CD4-positive, alpha-beta memory T cell (primary cell): ENCODE data around the gene DCHS2. TPM values are rescaled to one million over a fixed set of nuclear protein-coding genes. Genes with fewer than 3 reads are reported as not detected.
"Not testable (repeated sequence)": the region's sequence is repeated elsewhere in the genome, so short reads cannot be mapped to it uniquely, and the experiment has no call there.

ENCODE experiments used
- CTCF ChIA-PET: fragments of 350-600 bp; sonication (Branson Sonifier 250); formaldehyde crosslinking; loops from one replicate; lab custom pipeline; 2021; ENCODE audit warnings: inconsistent platforms; ENCODE audit not compliant: partially characterized antibody; lab: Charles Lee
- POLR2A ChIA-PET: fragments of 350-600 bp; sonication (Branson Sonifier 250); formaldehyde crosslinking; loops from one replicate; lab custom pipeline; 2021; ENCODE audit not compliant: partially characterized antibody; lab: Charles Lee
- DNase-seq, 5 donors: peaks; one replicate each; pipeline versions ENCODE4 v3.0.0 to v3.0.0-alpha.2; 2020 to 2022; ENCODE audit warnings: mixed read lengths in 1 of 5
- H3K27ac ChIP-seq: one replicate; pipeline ENCODE4 v1.7.0; 2013; ENCODE audit warnings: low read depth, low read length
- H3K27me3 ChIP-seq: 2 replicates; pipeline ENCODE4 v1.7.0; 2013; ENCODE audit warnings: mild to moderate bottlenecking, low read length, moderate library complexity; ENCODE audit not compliant: insufficient read depth
- H3K36me3 ChIP-seq: 2 replicates; pipeline ENCODE4 v1.7.0; 2013; ENCODE audit warnings: mild to moderate bottlenecking, low read length, moderate library complexity; ENCODE audit not compliant: insufficient read depth
- H3K4me1 ChIP-seq: 2 replicates; pipeline ENCODE4 v1.7.0; 2013; ENCODE audit warnings: mild to moderate bottlenecking, low read length, moderate library complexity; ENCODE audit not compliant: insufficient read depth
- H3K4me3 ChIP-seq, 2 donors: one replicate each; pipeline ENCODE4 v1.7.0; 2013; ENCODE audit warnings: low read length in 2 of 2, mild to moderate bottlenecking in 1 of 2
- H3K9me3 ChIP-seq, 2 donors: one replicate each; pipeline ENCODE4 v1.7.0; 2013; ENCODE audit warnings: low read length in 2 of 2, control low read depth in 1 of 2; ENCODE audit not compliant: control insufficient read depth in 1 of 2
- H3K27ac Mint-ChIP-seq, 7 donors: one replicate each; pipeline ENCODE4 v1.8.0; 2020 to 2021; ENCODE audit warnings: mixed read lengths in 7 of 7, mild to moderate bottlenecking in 6 of 7, inconsistent platforms in 3 of 7, moderate library complexity in 3 of 7
- H3K27me3 Mint-ChIP-seq, 2 donors: one replicate each; pipeline ENCODE4 v1.8.0; 2020 to 2021; ENCODE audit warnings: mixed read lengths in 2 of 2
- H3K36me3 Mint-ChIP-seq, 2 donors: one replicate each; pipeline ENCODE4 v1.8.0; 2020 to 2021; ENCODE audit warnings: mixed read lengths in 2 of 2, inconsistent platforms in 1 of 2, mild to moderate bottlenecking in 1 of 2
- H3K4me1 Mint-ChIP-seq, 4 donors: one replicate each; pipeline ENCODE4 v1.8.0; 2020 to 2021; ENCODE audit warnings: mixed read lengths in 4 of 4, mild to moderate bottlenecking in 1 of 4
- H3K4me3 Mint-ChIP-seq, 8 donors: one replicate each; pipeline ENCODE4 v1.8.0; 2020 to 2021; ENCODE audit warnings: mixed read lengths in 8 of 8, mild to moderate bottlenecking in 7 of 8, moderate library complexity in 6 of 8, inconsistent platforms in 3 of 8
- H3K9me3 Mint-ChIP-seq, 8 donors: one replicate each; pipeline ENCODE4 v1.8.0; 2020 to 2021; ENCODE audit warnings: mixed read lengths in 8 of 8, mild to moderate bottlenecking in 5 of 8, inconsistent platforms in 3 of 8, moderate library complexity in 1 of 8
- intact Hi-C: fragments of 100-400 bp; cut with micrococcal nuclease; formaldehyde crosslinking; loops from one replicate; pipeline ENCODE4 v1.15.1; 2023
- polyA plus RNA-seq, 2 donors: library from polyadenylated mRNA; unstranded; fragments of 300-500 nt; fragmentation: Illumina TruSeq; gene quantifications; one replicate each; pipeline ENCODE4 v1.2.3, GENCODE V29; 2021
- total RNA-seq, 2 experiments: library from RNA; stranded (reverse); gene quantifications; one replicate each; pipeline ENCODE4 v1.2.3, GENCODE V29; 2021

DCHS2 gene
- total and polyA plus RNA-seq, 4 experiments from 2014 or later: 0.14 to 0.33 (median 0.17) TPM; not detected in 1

DNA sequence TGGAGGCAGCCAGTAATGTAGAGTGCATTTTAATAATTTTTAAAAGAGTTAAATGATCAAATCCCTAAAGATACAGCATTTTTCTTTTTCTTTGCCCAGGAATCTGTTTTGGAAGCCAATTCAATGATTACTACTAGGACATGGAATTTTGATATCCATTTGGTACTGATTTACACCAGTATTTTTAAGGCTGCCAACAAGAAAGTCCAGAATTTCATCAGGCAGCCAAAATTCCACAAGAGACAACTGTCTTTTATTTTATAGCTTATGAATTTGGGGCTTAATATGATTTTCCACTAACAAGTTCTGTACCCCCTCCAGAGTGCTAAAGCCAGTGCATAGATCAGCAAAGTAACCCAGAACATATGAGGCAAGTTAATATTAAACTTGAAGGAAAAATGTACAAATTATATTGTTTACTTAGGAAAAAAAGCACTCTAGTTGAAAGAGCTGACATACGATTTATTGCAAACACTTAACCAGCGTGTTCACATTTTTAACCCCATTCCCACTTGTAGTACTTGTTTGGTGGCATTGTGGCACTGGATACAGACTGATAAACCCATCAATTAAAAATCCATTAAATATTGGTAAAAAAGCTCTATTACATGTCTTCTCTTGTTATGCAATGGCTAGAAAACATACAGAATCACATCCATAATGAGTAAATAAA, 259.7 kb downstream of the DCHS2 start:
- H3K4me1 Mint-ChIP-seq: no peaks in the 10 kb centered on the region
- ChIA-PET CTCF (no interaction called here), POLR2A (no interaction called here)
- no peaks in the 10 kb centered on the region for H3K4me1 ChIP-seq
- H3K36me3 ChIP-seq: no peaks in the 10 kb centered on the region
- no peak overlapping the region for H3K4me3 ChIP-seq
- H3K27ac Mint-ChIP-seq: no peak overlapping the region
- H3K9me3 Mint-ChIP-seq: peaks cover 0 to 7% (median 2%) of the 10 kb centered on the region in 8 donors
- H3K9me3 ChIP-seq: no peaks in the 10 kb centered on the region
- no peaks in the 10 kb centered on the region for H3K36me3 Mint-ChIP-seq
- no peaks in the 10 kb centered on the region for H3K27me3 ChIP-seq
- no peak overlapping the region for H3K27ac ChIP-seq
- DNase-seq: no peak
- H3K27me3 Mint-ChIP-seq: peaks cover 8 to 12% of the 10 kb centered on the region in 2 donors
- intact Hi-C loops: no loop called here
- H3K4me3 Mint-ChIP-seq: no peak overlapping the region

DNA sequence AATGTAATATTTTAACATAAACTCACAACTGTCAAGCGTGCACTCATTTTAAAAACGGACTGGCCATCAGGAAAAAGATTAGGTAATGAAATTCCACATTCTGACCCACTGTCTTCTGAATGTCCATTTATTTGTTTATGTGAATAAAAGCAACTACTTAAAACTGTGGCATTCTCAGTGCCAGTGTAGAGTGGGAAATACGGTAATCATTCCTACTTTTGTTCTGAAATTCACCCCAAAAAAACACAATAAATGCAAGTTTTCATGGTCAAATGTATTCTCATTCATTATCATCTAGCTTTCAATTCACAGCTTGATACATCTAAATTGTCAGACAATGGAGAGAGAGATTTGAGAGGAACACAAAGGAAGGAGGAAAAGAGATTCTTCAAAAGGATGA, 260.9 kb downstream of the DCHS2 start:
- Histone ChIP-seq H3K27ac (no peak overlapping the region), H3K36me3 (no peaks in the 10 kb centered on the region), H3K4me3 (no peak overlapping the region), H3K27me3 (no peaks in the 10 kb centered on the region), H3K9me3 (no peaks in the 10 kb centered on the region), H3K4me1 (no peaks in the 10 kb centered on the region)
- CTCF ChIA-PET: no interaction called here
- POLR2A ChIA-PET: no interaction called here
- intact Hi-C loops: no loop called here
- H3K27me3 Mint-ChIP-seq: peaks cover 5 to 11% of the 10 kb centered on the region in 2 donors
- peaks cover 0 to 7% (median 2%) of the 10 kb centered on the region in 8 donors for H3K9me3 Mint-ChIP-seq
- no peak overlapping the region for H3K4me3 Mint-ChIP-seq
- no peaks in the 10 kb centered on the region for H3K4me1 Mint-ChIP-seq
- no peaks in the 10 kb centered on the region for H3K36me3 Mint-ChIP-seq
- no peak overlapping the region for H3K27ac Mint-ChIP-seq
- no peak for DNase-seq

DNA sequence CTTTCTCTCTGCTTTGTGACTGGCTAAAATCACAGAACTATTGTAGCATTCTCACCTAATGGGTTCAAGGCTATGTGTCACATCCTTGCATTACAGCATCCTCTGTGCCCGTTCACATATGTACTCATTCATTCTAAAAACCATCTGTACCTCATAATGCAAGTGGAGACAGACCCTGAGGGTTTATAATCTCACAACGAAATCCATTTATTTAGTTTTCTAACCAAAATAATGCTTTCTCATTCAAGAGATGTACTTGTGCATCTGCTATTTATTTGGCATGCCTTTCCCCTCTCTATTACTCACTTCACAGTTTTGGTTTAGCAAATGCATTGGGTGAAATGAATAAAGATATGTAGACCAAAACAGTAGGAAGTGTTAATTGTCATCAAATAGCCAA, 261.5 kb downstream of the DCHS2 start:
- Histone ChIP-seq H3K9me3 (no peaks in the 10 kb centered on the region), H3K4me3 (no peak overlapping the region), H3K27me3 (no peaks in the 10 kb centered on the region), H3K36me3 (no peaks in the 10 kb centered on the region), H3K4me1 (no peaks in the 10 kb centered on the region), H3K27ac (no peak overlapping the region)
- DNase-seq: no peak
- no peak overlapping the region for H3K27ac Mint-ChIP-seq
- H3K4me1 Mint-ChIP-seq: no peaks in the 10 kb centered on the region
- intact Hi-C loops: no loop called here
- no peaks in the 10 kb centered on the region for H3K36me3 Mint-ChIP-seq
- no peak overlapping the region for H3K4me3 Mint-ChIP-seq
- H3K9me3 Mint-ChIP-seq: peaks cover 0 to 7% (median 4%) of the 10 kb centered on the region in 8 donors
- H3K27me3 Mint-ChIP-seq: peaks cover 3 to 11% of the 10 kb centered on the region in 2 donors
- ChIA-PET POLR2A (no interaction called here), CTCF (no interaction called here)

DNA sequence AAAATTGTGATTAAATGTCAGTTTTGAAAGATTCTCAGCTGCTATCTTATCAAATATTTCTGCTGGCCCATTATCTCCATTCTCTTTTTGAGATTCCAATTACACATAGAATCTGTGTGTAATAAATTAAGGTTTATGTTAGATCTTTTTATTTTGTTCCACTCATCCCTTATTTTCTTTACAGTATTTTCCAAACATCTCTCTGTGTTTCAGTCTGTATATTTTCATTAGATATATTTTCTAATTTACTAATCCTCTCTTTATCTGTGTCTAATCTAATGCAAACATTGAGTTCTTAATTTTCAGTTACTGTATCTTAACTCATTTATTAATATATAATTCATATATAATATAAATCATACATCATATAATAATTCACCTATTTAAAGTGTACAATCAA, 268.7 kb downstream of the DCHS2 start:
- no peaks in the 10 kb centered on the region for H3K9me3 ChIP-seq
- H3K4me3 ChIP-seq: no peak overlapping the region
- no peaks in the 10 kb centered on the region for H3K36me3 Mint-ChIP-seq
- ChIA-PET CTCF (no interaction called here), POLR2A (no interaction called here)
- H3K27me3 Mint-ChIP-seq: peaks cover 0 to 5% of the 10 kb centered on the region in 2 donors
- DNase-seq: no peak
- H3K27ac ChIP-seq: no peak overlapping the region
- H3K27ac Mint-ChIP-seq: no peak overlapping the region
- peaks cover 2 to 28% (median 23%) of the 10 kb centered on the region in 8 donors for H3K9me3 Mint-ChIP-seq
- H3K36me3 ChIP-seq: no peaks in the 10 kb centered on the region
- H3K4me3 Mint-ChIP-seq: no peak overlapping the region
- H3K27me3 ChIP-seq: no peaks in the 10 kb centered on the region
- H3K4me1 ChIP-seq: no peaks in the 10 kb centered on the region
- intact Hi-C loops: no loop called here
- H3K4me1 Mint-ChIP-seq: no peaks in the 10 kb centered on the region

DNA sequence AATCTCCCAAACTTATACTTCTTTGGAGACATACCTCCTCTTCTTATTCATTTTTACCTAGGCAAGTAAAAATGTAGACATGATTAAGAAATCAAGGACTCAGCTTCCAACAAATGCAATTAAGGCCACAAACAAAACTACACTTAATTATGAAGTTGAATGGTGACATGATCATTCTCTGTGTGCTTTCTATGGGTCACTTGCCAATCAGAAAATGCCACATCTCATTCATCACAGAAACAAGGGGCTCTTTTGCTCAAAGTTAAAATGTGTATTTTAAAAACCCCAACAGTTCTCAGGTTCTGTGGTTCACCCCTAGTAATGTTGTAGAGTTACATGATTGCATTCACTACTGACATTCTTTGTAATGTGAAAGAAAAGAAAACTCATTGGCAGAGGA, 273.5 kb downstream of the DCHS2 start:
- Histone ChIP-seq H3K27ac (no peak overlapping the region), H3K36me3 (no peaks in the 10 kb centered on the region), H3K4me1 (no peaks in the 10 kb centered on the region), H3K4me3 (no peak overlapping the region), H3K27me3 (no peaks in the 10 kb centered on the region), H3K9me3 (no peaks in the 10 kb centered on the region)
- H3K4me3 Mint-ChIP-seq: no peak overlapping the region
- DNase-seq: no peak
- H3K27ac Mint-ChIP-seq: no peak overlapping the region
- intact Hi-C loops: no loop called here
- ChIA-PET CTCF (no interaction called here), POLR2A (no interaction called here)
- no peaks in the 10 kb centered on the region for H3K4me1 Mint-ChIP-seq
- H3K27me3 Mint-ChIP-seq: peaks cover 0 to 1% of the 10 kb centered on the region in 2 donors
- H3K36me3 Mint-ChIP-seq: no peaks in the 10 kb centered on the region
- peaks cover 0 to 11% (median 10%) of the 10 kb centered on the region in 8 donors for H3K9me3 Mint-ChIP-seq

DNA sequence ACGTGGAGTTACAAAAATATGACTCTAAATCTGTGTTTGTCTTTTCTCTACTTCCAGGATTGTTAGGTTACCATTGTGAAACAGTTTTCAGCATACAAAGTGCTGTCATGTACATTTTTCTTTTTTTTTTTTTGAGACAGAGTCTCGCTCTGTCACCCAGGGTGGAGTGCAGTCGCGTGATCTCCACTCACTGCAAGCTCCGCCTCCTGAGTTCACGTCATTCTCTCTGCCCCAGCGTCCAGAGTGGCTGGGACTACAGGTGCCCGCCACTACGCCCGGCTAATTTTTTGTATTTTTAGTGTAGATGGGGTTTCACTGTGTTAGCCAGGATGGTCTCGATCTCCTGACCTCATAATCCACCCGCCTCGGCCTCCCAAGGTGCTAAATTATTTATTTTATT, 274.2 kb downstream of the DCHS2 start:
- H3K4me1 ChIP-seq, POLR2A ChIA-PET, H3K9me3 Mint-ChIP-seq, H3K27me3 ChIP-seq, CTCF ChIA-PET, H3K4me3 Mint-ChIP-seq, H3K9me3 ChIP-seq, intact Hi-C loops, DNase-seq, H3K4me3 ChIP-seq, H3K36me3 Mint-ChIP-seq, H3K36me3 ChIP-seq, H3K27ac ChIP-seq, H3K27ac Mint-ChIP-seq, H3K27me3 Mint-ChIP-seq, H3K4me1 Mint-ChIP-seq: not testable (repeated sequence)

DNA sequence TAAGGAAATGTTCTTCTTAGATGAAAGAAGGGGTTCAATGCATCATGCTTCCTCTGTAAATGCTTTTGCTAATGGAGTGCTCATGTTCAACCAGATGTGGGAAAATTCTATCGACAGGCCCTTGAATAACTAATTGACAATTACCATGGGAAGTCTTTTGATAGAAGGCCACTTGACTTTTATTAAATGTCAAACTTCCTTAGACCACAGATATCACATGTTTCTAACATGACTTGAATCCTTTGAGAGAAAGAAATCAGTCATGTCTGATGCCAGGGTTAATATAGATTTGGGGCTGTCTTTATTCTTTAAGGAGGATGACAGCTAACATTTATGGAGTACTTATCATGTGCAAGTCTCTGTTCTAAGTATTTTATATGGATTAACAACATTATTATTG, 280.1 kb downstream of the DCHS2 start:
- ChIA-PET POLR2A (no interaction called here), CTCF (interaction anchor here (1.9 kb wide), 1 partner anchor 13 kb away, joined by 4 read pairs; no protein-coding TSS in a partner anchor)
- no peak for DNase-seq
- no peaks in the 10 kb centered on the region for H3K9me3 ChIP-seq
- intact Hi-C loops: no loop called here
- no peak overlapping the region for H3K4me3 ChIP-seq
- no peak overlapping the region for H3K27ac ChIP-seq
- H3K27ac Mint-ChIP-seq: no peak overlapping the region
- no peaks in the 10 kb centered on the region for H3K4me1 ChIP-seq
- H3K36me3 ChIP-seq: no peaks in the 10 kb centered on the region
- H3K4me1 Mint-ChIP-seq: no peaks in the 10 kb centered on the region
- H3K36me3 Mint-ChIP-seq: no peaks in the 10 kb centered on the region
- H3K27me3 ChIP-seq: no peaks in the 10 kb centered on the region
- H3K27me3 Mint-ChIP-seq: no peaks in the 10 kb centered on the region
- H3K4me3 Mint-ChIP-seq: no peak overlapping the region
- peaks cover 0 to 4% (median under 1%) of the 10 kb centered on the region in 8 donors for H3K9me3 Mint-ChIP-seq
